ENCODE results near the gene NRXN3.

The NRXN3 gene

GRCh38 chr14:79466938-79467527 lies 1296.9 kb downstream of the NRXN3 start:
- no peak for DNase-seq
- TF ChIP-seq CTCF (IDR thresholded peaks at IDR 0.05), result no peak
- H3K36me3 Mint-ChIP-seq (ENCODE audit: low read depth), result peaks cover 5% of the 10 kb centered on the region
- H3K27ac Mint-ChIP-seq, result peak overlapping the region; percentile 31
- peaks cover 5% of the 10 kb centered on the region for H3K27me3 Mint-ChIP-seq (ENCODE audit: low read depth, poor library complexity)
- H3K4me1 Mint-ChIP-seq, result peaks cover 31% of the 10 kb centered on the region
- no peaks in the 10 kb centered on the region for H3K9me3 Mint-ChIP-seq
- no peak overlapping the region for H3K4me3 Mint-ChIP-seq

GRCh38 chr14:79467835-79468234 lies 1297.7 kb downstream of the NRXN3 start:
- no peak overlapping the region for H3K4me3 Mint-ChIP-seq
- H3K36me3 Mint-ChIP-seq (ENCODE audit: low read depth), result peaks cover 5% of the 10 kb centered on the region
- peaks cover 5% of the 10 kb centered on the region for H3K27me3 Mint-ChIP-seq (ENCODE audit: low read depth, poor library complexity)
- H3K4me1 Mint-ChIP-seq, result peaks cover 39% of the 10 kb centered on the region
- no peak overlapping the region for H3K27ac Mint-ChIP-seq
- no peak for TF ChIP-seq CTCF (IDR thresholded peaks at IDR 0.05)
- no peaks in the 10 kb centered on the region for H3K9me3 Mint-ChIP-seq
- no peak for DNase-seq

GRCh38 chr14:79468486-79468885 lies 1298.3 kb downstream of the NRXN3 start:
- no peak overlapping the region for H3K4me3 Mint-ChIP-seq
- H3K27ac Mint-ChIP-seq, result peak overlapping the region; percentile 12

GRCh38 chr14:79473651-79474050 lies 1303.5 kb downstream of the NRXN3 start:
- no peak for TF ChIP-seq CTCF (IDR thresholded peaks at IDR 0.05)
- peak overlapping the region; percentile 80 for H3K27ac Mint-ChIP-seq
- no peak for DNase-seq
- H3K4me1 Mint-ChIP-seq, result peaks cover 33% of the 10 kb centered on the region
- peaks cover 8% of the 10 kb centered on the region for H3K27me3 Mint-ChIP-seq (ENCODE audit: low read depth, poor library complexity)
- H3K4me3 Mint-ChIP-seq, result no peak overlapping the region
- H3K9me3 Mint-ChIP-seq, result no peaks in the 10 kb centered on the region
- peaks cover 8% of the 10 kb centered on the region for H3K36me3 Mint-ChIP-seq (ENCODE audit: low read depth)

More at GRCh38 chr14:79468486-79468885, 1298.3 kb downstream of the NRXN3 start:
- no peaks in the 10 kb centered on the region for H3K9me3 Mint-ChIP-seq
- peaks cover 5% of the 10 kb centered on the region for H3K36me3 Mint-ChIP-seq (ENCODE audit: low read depth)
- DNase-seq, result no peak
- no peak for TF ChIP-seq CTCF (IDR thresholded peaks at IDR 0.05)
- peaks cover 40% of the 10 kb centered on the region for H3K4me1 Mint-ChIP-seq
- peaks cover 5% of the 10 kb centered on the region for H3K27me3 Mint-ChIP-seq (ENCODE audit: low read depth, poor library complexity)

- Mint-ChIP-seq H3K4me3 (no peak overlapping the region), H3K36me3 (ENCODE audit: low read depth) (peaks cover 7% of the 10 kb centered on the region), H3K27ac (no peak overlapping the region), H3K4me1 (peaks cover 16% of the 10 kb centered on the region), H3K27me3 (ENCODE audit: low read depth, poor library complexity) (peaks cover 3% of the 10 kb centered on the region), H3K9me3 (peaks cover 3% of the 10 kb centered on the region)
- no peak for TF ChIP-seq CTCF (IDR thresholded peaks at IDR 0.05)
- DNase-seq, result no peak
Observed at GRCh38 chr14:79475887-79476532, 1305.8 kb downstream of the NRXN3 start.

- no peak overlapping the region for H3K27ac Mint-ChIP-seq
- DNase-seq, result no peak
- H3K9me3 Mint-ChIP-seq, result peaks cover 3% of the 10 kb centered on the region
- no peak overlapping the region for H3K4me3 Mint-ChIP-seq
- peaks cover 3% of the 10 kb centered on the region for H3K27me3 Mint-ChIP-seq (ENCODE audit: low read depth, poor library complexity)
- H3K4me1 Mint-ChIP-seq, result peaks cover 11% of the 10 kb centered on the region
- TF ChIP-seq CTCF (IDR thresholded peaks at IDR 0.05), result no peak
- peaks cover 9% of the 10 kb centered on the region for H3K36me3 Mint-ChIP-seq (ENCODE audit: low read depth)
Observed at GRCh38 chr14:79476552-79476951, 1306.4 kb downstream of the NRXN3 start.

All from nephron progenitor cell (in vitro differentiated cells).